ENCODE measurements around the gene PPP1R13L.

The PPP1R13L gene

GRCh38 chr19:45349126-45349415, 55.8 kb downstream of the PPP1R13L start:
- TF ChIP-seq CTCF (IDR thresholded peaks at IDR 0.05; ENCODE audit: borderline replicate concordance, insufficient read depth, low read depth, low read length) = no peak
- no peak overlapping the region for H3K4me3 ChIP-seq (ENCODE audit: low read depth, low read length)

- no peak overlapping the region for H3K4me3 ChIP-seq (ENCODE audit: low read depth, low read length)
- TF ChIP-seq CTCF (IDR thresholded peaks at IDR 0.05; ENCODE audit: borderline replicate concordance, insufficient read depth, low read depth, low read length) = no peak
Measured at GRCh38 chr19:45348367-45349125, 56.3 kb downstream of the PPP1R13L start.

GRCh38 chr19:45347570-45348366, 57.1 kb downstream of the PPP1R13L start:
- H3K4me3 ChIP-seq (ENCODE audit: low read depth, low read length) = no peak overlapping the region
- no peak for TF ChIP-seq CTCF (IDR thresholded peaks at IDR 0.05; ENCODE audit: borderline replicate concordance, insufficient read depth, low read depth, low read length)

GRCh38 chr19:45346449-45346848, 58.4 kb downstream of the PPP1R13L start:
- no peak overlapping the region for H3K4me3 ChIP-seq (ENCODE audit: low read depth, low read length)

GRCh38 chr19:45345506-45345860, 59.4 kb downstream of the PPP1R13L start:
- no peak for TF ChIP-seq CTCF (IDR thresholded peaks at IDR 0.05; ENCODE audit: borderline replicate concordance, insufficient read depth, low read depth, low read length)

More at GRCh38 chr19:45346449-45346848, 58.4 kb downstream of the PPP1R13L start:
- TF ChIP-seq CTCF (IDR thresholded peaks at IDR 0.05; ENCODE audit: borderline replicate concordance, insufficient read depth, low read depth, low read length) = no peak

GRCh38 chr19:45344621-45345505, 60.0 kb downstream of the PPP1R13L start:
- H3K4me3 ChIP-seq (ENCODE audit: low read depth, low read length) = no peak overlapping the region
- no peak for TF ChIP-seq CTCF (IDR thresholded peaks at IDR 0.05; ENCODE audit: borderline replicate concordance, insufficient read depth, low read depth, low read length)

More at GRCh38 chr19:45345506-45345860, 59.4 kb downstream of the PPP1R13L start:
- H3K4me3 ChIP-seq (ENCODE audit: low read depth, low read length) = no peak overlapping the region

Data from GM12875 (cell line).